B cell (primary cell): ENCODE results near the gene PEX12.

Source experiments
- CTCF ChIP-seq: fragments of 200-600 bp; IDR thresholded peaks from one replicate; pipeline ENCODE4 v1.8.0; 2022; ENCODE audit warnings: antibody characterized with exemption, mild to moderate bottlenecking
- EZH2 ChIP-seq: IDR thresholded peaks from 2 replicates; pipeline ENCODE4 v1.6.1; 2012; ENCODE audit warnings: borderline replicate concordance, low read depth, mild to moderate bottlenecking, moderate library complexity, low read length; ENCODE audit not compliant: insufficient read depth, poor library complexity, severe bottlenecking

GRCh38 chr17:35568561-35568960, 9.8 kb downstream of the PEX12 start:
- TF ChIP-seq CTCF (no peak), EZH2 (no peak)
